ENCODE data around the gene MSRB3.

DNA sequence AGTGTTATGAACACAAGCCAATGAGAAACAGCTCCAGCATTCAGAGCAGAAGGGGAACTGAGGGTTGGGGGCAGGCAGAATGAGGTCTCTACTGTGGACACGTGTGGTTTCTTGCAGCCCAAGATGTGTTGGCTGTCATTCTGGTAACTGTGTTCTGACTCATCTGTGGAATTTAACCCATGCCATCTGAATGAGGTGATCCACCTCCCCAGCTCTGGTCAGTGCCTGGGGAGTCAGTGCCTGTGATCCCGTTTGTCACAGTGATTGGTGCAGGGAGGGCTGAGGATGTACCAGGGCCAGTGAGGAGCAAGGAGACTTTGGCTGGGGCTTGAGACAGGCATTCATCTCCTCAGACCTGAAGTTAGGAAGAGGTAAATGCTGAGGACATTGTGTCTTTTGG, 216.8 kb downstream of the MSRB3 start:
- TF ChIP-seq, protein P1, sequence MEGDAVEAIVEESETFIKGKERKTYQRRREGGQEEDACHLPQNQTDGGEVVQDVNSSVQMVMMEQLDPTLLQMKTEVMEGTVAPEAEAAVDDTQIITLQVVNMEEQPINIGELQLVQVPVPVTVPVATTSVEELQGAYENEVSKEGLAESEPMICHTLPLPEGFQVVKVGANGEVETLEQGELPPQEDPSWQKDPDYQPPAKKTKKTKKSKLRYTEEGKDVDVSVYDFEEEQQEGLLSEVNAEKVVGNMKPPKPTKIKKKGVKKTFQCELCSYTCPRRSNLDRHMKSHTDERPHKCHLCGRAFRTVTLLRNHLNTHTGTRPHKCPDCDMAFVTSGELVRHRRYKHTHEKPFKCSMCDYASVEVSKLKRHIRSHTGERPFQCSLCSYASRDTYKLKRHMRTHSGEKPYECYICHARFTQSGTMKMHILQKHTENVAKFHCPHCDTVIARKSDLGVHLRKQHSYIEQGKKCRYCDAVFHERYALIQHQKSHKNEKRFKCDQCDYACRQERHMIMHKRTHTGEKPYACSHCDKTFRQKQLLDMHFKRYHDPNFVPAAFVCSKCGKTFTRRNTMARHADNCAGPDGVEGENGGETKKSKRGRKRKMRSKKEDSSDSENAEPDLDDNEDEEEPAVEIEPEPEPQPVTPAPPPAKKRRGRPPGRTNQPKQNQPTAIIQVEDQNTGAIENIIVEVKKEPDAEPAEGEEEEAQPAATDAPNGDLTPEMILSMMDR (conservative IDR thresholded peaks at IDR 0.05): no peak
- no peak for TF ChIP-seq EZH2 (IDR thresholded peaks at IDR 0.05; ENCODE audit: low read depth)
